ENCODE measurements around the gene MCRS1. TPM values are rescaled to one million over a fixed set of nuclear protein-coding genes. Genes with fewer than 3 reads are reported as not detected.

Gene MCRS1
- total and polyA plus RNA-seq, 10 of the 15 experiments (the other 5 are each of a cell fraction or from before 2014, with no cell fraction given), result 34.3 to 82.8 (median 57.6) TPM

DNA sequence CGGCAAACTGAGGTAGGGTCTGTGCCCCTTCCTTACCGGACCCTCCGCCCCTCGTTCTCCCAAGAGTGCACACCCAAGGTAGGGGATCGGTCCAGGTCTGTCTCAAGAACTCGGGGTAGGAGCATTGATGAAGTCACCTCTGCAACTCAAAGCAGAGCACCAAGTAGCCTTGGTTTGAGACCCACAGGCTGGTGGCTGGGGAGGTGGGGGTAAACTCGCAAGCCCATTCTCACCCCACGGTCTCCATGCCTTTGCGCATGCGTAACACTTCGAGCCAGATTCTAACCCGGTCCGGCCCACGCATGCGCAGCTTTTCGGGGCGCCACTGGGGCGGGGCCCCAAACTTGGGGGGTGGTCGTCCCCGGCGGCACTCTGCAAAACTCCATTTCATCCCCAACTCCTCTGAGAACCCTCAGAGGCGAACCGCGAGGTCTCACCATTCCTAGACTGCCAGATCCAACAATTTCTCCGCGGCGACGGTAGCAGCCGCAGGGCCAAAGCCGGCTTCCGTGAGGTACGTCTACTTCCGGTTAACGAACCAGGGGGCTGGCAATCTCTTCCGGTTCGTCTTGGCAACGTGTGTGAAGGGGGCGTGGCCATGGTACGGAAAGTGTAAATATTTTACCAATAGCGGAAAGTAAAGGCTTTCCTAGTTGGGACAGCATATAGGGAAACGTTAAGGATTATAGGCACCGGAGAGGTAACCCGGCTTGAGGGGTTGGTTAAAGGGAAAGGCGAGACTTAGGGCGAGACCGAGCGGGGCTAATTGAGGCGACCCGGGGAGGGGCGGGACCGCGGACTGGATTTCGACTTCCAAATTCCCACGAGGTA, at the start of gene MCRS1 (continued):
- TF ChIP-seq RAD21 (IDR thresholded peaks at IDR 0.05; ENCODE audit: insufficient read depth, low read depth, low read length), result no peak
- TF ChIP-seq, protein P1, sequence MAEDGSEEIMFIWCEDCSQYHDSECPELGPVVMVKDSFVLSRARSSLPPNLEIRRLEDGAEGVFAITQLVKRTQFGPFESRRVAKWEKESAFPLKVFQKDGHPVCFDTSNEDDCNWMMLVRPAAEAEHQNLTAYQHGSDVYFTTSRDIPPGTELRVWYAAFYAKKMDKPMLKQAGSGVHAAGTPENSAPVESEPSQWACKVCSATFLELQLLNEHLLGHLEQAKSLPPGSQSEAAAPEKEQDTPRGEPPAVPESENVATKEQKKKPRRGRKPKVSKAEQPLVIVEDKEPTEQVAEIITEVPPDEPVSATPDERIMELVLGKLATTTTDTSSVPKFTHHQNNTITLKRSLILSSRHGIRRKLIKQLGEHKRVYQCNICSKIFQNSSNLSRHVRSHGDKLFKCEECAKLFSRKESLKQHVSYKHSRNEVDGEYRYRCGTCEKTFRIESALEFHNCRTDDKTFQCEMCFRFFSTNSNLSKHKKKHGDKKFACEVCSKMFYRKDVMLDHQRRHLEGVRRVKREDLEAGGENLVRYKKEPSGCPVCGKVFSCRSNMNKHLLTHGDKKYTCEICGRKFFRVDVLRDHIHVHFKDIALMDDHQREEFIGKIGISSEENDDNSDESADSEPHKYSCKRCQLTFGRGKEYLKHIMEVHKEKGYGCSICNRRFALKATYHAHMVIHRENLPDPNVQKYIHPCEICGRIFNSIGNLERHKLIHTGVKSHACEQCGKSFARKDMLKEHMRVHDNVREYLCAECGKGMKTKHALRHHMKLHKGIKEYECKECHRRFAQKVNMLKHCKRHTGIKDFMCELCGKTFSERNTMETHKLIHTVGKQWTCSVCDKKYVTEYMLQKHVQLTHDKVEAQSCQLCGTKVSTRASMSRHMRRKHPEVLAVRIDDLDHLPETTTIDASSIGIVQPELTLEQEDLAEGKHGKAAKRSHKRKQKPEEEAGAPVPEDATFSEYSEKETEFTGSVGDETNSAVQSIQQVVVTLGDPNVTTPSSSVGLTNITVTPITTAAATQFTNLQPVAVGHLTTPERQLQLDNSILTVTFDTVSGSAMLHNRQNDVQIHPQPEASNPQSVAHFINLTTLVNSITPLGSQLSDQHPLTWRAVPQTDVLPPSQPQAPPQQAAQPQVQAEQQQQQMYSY (CRISPR knock-in tag; IDR thresholded peaks at IDR 0.05), result no peak
- TF ChIP-seq, protein P2, sequence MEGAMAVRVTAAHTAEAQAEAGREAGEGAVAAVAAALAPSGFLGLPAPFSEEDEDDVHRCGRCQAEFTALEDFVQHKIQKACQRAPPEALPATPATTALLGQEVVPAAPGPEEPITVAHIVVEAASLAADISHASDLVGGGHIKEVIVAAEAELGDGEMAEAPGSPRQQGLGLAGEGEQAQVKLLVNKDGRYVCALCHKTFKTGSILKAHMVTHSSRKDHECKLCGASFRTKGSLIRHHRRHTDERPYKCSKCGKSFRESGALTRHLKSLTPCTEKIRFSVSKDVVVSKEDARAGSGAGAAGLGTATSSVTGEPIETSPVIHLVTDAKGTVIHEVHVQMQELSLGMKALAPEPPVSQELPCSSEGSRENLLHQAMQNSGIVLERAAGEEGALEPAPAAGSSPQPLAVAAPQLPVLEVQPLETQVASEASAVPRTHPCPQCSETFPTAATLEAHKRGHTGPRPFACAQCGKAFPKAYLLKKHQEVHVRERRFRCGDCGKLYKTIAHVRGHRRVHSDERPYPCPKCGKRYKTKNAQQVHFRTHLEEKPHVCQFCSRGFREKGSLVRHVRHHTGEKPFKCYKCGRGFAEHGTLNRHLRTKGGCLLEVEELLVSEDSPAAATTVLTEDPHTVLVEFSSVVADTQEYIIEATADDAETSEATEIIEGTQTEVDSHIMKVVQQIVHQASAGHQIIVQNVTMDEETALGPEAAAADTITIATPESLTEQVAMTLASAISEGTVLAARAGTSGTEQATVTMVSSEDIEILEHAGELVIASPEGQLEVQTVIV (IDR thresholded peaks at IDR 0.05; ENCODE audit: borderline replicate concordance, partially characterized antibody), result peak; percentile 41
- TF ChIP-seq ZZZ3 (IDR thresholded peaks at IDR 0.05; ENCODE audit: control insufficient read depth, insufficient read length, low read depth), result no peak
- peak; percentile 83 for TF ChIP-seq ZNF207 (IDR thresholded peaks at IDR 0.05; ENCODE audit: borderline replicate concordance)
- TF ChIP-seq, protein P3, sequence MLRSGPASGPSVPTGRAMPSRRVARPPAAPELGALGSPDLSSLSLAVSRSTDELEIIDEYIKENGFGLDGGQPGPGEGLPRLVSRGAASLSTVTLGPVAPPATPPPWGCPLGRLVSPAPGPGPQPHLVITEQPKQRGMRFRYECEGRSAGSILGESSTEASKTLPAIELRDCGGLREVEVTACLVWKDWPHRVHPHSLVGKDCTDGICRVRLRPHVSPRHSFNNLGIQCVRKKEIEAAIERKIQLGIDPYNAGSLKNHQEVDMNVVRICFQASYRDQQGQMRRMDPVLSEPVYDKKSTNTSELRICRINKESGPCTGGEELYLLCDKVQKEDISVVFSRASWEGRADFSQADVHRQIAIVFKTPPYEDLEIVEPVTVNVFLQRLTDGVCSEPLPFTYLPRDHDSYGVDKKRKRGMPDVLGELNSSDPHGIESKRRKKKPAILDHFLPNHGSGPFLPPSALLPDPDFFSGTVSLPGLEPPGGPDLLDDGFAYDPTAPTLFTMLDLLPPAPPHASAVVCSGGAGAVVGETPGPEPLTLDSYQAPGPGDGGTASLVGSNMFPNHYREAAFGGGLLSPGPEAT (IDR thresholded peaks at IDR 0.05; ENCODE audit: low read depth), result peak; percentile 68
- no peak; the same call in 1 of the 2 replicates for TF ChIP-seq NFIC (IDR thresholded peaks at IDR 0.05; ENCODE audit: low read depth, low read length)
- TF ChIP-seq, protein P4, sequence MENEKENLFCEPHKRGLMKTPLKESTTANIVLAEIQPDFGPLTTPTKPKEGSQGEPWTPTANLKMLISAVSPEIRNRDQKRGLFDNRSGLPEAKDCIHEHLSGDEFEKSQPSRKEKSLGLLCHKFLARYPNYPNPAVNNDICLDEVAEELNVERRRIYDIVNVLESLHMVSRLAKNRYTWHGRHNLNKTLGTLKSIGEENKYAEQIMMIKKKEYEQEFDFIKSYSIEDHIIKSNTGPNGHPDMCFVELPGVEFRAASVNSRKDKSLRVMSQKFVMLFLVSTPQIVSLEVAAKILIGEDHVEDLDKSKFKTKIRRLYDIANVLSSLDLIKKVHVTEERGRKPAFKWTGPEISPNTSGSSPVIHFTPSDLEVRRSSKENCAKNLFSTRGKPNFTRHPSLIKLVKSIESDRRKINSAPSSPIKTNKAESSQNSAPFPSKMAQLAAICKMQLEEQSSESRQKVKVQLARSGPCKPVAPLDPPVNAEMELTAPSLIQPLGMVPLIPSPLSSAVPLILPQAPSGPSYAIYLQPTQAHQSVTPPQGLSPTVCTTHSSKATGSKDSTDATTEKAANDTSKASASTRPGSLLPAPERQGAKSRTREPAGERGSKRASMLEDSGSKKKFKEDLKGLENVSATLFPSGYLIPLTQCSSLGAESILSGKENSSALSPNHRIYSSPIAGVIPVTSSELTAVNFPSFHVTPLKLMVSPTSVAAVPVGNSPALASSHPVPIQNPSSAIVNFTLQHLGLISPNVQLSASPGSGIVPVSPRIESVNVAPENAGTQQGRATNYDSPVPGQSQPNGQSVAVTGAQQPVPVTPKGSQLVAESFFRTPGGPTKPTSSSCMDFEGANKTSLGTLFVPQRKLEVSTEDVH (IDR thresholded peaks at IDR 0.05; ENCODE audit: low read depth, partially characterized antibody), result peak; percentile 96
- TF ChIP-seq CHD4 (IDR thresholded peaks at IDR 0.05), result no peak
- TF ChIP-seq, protein P5, sequence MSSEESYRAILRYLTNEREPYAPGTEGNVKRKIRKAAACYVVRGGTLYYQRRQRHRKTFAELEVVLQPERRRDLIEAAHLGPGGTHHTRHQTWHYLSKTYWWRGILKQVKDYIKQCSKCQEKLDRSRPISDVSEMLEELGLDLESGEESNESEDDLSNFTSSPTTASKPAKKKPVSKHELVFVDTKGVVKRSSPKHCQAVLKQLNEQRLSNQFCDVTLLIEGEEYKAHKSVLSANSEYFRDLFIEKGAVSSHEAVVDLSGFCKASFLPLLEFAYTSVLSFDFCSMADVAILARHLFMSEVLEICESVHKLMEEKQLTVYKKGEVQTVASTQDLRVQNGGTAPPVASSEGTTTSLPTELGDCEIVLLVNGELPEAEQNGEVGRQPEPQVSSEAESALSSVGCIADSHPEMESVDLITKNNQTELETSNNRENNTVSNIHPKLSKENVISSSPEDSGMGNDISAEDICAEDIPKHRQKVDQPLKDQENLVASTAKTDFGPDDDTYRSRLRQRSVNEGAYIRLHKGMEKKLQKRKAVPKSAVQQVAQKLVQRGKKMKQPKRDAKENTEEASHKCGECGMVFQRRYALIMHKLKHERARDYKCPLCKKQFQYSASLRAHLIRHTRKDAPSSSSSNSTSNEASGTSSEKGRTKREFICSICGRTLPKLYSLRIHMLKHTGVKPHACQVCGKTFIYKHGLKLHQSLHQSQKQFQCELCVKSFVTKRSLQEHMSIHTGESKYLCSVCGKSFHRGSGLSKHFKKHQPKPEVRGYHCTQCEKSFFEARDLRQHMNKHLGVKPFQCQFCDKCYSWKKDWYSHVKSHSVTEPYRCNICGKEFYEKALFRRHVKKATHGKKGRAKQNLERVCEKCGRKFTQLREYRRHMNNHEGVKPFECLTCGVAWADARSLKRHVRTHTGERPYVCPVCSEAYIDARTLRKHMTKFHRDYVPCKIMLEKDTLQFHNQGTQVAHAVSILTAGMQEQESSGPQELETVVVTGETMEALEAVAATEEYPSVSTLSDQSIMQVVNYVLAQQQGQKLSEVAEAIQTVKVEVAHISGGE (CRISPR knock-in tag; IDR thresholded peaks at IDR 0.05), result no peak
- peak; percentile 64; the same call in 1 of the 2 replicates for TF ChIP-seq GATAD2B (conservative IDR thresholded peaks at IDR 0.05; ENCODE audit: low read depth)
- TF ChIP-seq IKZF1 (conservative IDR thresholded peaks at IDR 0.05), result peak; percentile 100
- peak; percentile 68 for TF ChIP-seq SMAD1 (IDR thresholded peaks at IDR 0.05; ENCODE audit: low read depth, partially characterized antibody)

Measured in GM12878 (cell line).